ENCODE results near the gene ZNF790. TPM values are rescaled to one million over a fixed set of nuclear protein-coding genes. Genes with fewer than 3 reads are reported as not detected.

Gene ZNF790
- total RNA-seq, 1 experiment from 2014 or later, result 6.8 TPM

DNA sequence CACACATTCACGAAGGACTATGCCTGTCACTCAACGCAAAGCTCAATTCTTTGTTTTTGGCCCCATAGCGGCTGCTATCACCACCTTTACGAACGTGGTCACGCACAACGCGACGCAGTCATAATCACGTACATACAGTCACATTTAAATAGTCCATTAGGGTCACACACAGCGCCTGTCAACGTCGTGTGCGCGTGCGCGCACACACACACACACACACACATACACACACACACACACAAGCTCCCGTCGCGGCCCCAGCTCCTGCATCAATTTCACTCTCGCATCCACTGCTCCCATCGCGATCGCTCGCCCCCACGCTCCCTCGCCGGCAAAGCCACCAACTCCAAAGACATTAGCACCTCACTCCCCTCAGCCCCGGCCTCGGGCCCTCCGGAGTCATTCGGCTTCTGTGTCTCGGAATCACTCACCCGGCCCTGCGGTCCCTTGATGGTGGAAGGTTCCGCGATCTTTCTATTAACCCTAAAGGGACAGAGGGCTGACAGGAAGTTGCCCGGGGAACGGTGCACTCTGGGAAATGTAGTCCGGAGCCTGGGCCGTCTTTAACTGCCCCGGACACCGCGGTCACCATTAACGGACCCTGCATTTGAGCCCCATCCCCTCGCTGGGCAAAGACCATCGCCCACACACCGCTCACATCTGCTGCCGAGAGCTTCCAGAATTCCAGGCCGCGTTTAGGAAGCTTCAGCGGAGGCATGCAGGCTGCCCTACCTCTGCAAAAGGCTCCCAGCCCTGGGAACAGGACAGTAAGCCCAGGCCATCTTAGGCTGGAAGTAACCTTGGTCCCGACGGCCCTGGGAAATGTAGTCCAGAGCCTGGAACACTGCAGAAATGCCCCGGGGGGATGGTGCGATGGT is at the start of gene ZNF790 (continued):
- TF ChIP-seq, protein P1, sequence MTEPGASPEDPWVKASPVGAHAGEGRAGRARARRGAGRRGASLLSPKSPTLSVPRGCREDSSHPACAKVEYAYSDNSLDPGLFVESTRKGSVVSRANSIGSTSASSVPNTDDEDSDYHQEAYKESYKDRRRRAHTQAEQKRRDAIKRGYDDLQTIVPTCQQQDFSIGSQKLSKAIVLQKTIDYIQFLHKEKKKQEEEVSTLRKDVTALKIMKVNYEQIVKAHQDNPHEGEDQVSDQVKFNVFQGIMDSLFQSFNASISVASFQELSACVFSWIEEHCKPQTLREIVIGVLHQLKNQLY (CRISPR knock-in tag; IDR thresholded peaks at IDR 0.05), result no peak
- TF ChIP-seq, protein P2, sequence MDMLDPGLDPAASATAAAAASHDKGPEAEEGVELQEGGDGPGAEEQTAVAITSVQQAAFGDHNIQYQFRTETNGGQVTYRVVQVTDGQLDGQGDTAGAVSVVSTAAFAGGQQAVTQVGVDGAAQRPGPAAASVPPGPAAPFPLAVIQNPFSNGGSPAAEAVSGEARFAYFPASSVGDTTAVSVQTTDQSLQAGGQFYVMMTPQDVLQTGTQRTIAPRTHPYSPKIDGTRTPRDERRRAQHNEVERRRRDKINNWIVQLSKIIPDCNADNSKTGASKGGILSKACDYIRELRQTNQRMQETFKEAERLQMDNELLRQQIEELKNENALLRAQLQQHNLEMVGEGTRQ (CRISPR knock-in tag; IDR thresholded peaks at IDR 0.05), result 0 out of 2 replicates have a peak, but pooled peaks have one; percentile 7
- TF ChIP-seq, protein P3, sequence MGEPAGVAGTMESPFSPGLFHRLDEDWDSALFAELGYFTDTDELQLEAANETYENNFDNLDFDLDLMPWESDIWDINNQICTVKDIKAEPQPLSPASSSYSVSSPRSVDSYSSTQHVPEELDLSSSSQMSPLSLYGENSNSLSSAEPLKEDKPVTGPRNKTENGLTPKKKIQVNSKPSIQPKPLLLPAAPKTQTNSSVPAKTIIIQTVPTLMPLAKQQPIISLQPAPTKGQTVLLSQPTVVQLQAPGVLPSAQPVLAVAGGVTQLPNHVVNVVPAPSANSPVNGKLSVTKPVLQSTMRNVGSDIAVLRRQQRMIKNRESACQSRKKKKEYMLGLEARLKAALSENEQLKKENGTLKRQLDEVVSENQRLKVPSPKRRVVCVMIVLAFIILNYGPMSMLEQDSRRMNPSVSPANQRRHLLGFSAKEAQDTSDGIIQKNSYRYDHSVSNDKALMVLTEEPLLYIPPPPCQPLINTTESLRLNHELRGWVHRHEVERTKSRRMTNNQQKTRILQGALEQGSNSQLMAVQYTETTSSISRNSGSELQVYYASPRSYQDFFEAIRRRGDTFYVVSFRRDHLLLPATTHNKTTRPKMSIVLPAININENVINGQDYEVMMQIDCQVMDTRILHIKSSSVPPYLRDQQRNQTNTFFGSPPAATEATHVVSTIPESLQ (CRISPR knock-in tag; IDR thresholded peaks at IDR 0.05), result no peak
- TF ChIP-seq GRHL2 (CRISPR knock-in tag; IDR thresholded peaks at IDR 0.05; ENCODE audit: insufficient replicate concordance, severe bottlenecking) (no peak), ETV6 (CRISPR knock-in tag; IDR thresholded peaks at IDR 0.05) (peak; percentile 43; the same call in 1 of the 2 replicates), MXD4 (CRISPR knock-in tag; IDR thresholded peaks at IDR 0.05; ENCODE audit: borderline replicate concordance) (no peak), ZNF317 (CRISPR knock-in tag; IDR thresholded peaks at IDR 0.05; ENCODE audit: borderline replicate concordance, low read depth) (no peak), GABPB1 (CRISPR knock-in tag; IDR thresholded peaks at IDR 0.05) (peak; percentile 81), RELA (CRISPR knock-in tag; IDR thresholded peaks at IDR 0.05; ENCODE audit: borderline replicate concordance) (no peak), KAT7 (CRISPR knock-in tag; IDR thresholded peaks at IDR 0.05; ENCODE audit: borderline replicate concordance) (no peak), TP53 (CRISPR knock-in tag; IDR thresholded peaks at IDR 0.05) (0 out of 2 replicates have a peak, but pooled peaks have one; percentile 29), JAZF1 (CRISPR knock-in tag; IDR thresholded peaks at IDR 0.05) (no peak), TEAD4 (CRISPR knock-in tag; IDR thresholded peaks at IDR 0.05) (0 out of 2 replicates have a peak, but pooled peaks have one; percentile 25), ZNF219 (CRISPR knock-in tag; IDR thresholded peaks at IDR 0.05; ENCODE audit: borderline replicate concordance) (no peak)
- TF ChIP-seq, protein P4, sequence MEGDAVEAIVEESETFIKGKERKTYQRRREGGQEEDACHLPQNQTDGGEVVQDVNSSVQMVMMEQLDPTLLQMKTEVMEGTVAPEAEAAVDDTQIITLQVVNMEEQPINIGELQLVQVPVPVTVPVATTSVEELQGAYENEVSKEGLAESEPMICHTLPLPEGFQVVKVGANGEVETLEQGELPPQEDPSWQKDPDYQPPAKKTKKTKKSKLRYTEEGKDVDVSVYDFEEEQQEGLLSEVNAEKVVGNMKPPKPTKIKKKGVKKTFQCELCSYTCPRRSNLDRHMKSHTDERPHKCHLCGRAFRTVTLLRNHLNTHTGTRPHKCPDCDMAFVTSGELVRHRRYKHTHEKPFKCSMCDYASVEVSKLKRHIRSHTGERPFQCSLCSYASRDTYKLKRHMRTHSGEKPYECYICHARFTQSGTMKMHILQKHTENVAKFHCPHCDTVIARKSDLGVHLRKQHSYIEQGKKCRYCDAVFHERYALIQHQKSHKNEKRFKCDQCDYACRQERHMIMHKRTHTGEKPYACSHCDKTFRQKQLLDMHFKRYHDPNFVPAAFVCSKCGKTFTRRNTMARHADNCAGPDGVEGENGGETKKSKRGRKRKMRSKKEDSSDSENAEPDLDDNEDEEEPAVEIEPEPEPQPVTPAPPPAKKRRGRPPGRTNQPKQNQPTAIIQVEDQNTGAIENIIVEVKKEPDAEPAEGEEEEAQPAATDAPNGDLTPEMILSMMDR (IDR thresholded peaks at IDR 0.05), result no peak
- TF ChIP-seq, protein P5, sequence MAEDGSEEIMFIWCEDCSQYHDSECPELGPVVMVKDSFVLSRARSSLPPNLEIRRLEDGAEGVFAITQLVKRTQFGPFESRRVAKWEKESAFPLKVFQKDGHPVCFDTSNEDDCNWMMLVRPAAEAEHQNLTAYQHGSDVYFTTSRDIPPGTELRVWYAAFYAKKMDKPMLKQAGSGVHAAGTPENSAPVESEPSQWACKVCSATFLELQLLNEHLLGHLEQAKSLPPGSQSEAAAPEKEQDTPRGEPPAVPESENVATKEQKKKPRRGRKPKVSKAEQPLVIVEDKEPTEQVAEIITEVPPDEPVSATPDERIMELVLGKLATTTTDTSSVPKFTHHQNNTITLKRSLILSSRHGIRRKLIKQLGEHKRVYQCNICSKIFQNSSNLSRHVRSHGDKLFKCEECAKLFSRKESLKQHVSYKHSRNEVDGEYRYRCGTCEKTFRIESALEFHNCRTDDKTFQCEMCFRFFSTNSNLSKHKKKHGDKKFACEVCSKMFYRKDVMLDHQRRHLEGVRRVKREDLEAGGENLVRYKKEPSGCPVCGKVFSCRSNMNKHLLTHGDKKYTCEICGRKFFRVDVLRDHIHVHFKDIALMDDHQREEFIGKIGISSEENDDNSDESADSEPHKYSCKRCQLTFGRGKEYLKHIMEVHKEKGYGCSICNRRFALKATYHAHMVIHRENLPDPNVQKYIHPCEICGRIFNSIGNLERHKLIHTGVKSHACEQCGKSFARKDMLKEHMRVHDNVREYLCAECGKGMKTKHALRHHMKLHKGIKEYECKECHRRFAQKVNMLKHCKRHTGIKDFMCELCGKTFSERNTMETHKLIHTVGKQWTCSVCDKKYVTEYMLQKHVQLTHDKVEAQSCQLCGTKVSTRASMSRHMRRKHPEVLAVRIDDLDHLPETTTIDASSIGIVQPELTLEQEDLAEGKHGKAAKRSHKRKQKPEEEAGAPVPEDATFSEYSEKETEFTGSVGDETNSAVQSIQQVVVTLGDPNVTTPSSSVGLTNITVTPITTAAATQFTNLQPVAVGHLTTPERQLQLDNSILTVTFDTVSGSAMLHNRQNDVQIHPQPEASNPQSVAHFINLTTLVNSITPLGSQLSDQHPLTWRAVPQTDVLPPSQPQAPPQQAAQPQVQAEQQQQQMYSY (CRISPR knock-in tag; IDR thresholded peaks at IDR 0.05), result no peak
- TF ChIP-seq, protein P6, sequence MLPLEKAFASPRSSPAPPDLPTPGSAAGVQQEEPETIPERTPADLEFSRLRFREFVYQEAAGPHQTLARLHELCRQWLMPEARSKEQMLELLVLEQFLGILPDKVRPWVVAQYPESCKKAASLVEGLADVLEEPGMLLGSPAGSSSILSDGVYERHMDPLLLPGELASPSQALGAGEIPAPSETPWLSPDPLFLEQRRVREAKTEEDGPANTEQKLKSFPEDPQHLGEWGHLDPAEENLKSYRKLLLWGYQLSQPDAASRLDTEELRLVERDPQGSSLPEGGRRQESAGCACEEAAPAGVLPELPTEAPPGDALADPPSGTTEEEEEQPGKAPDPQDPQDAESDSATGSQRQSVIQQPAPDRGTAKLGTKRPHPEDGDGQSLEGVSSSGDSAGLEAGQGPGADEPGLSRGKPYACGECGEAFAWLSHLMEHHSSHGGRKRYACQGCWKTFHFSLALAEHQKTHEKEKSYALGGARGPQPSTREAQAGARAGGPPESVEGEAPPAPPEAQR (CRISPR knock-in tag; IDR thresholded peaks at IDR 0.05), result no peak
- TF ChIP-seq, protein P7, sequence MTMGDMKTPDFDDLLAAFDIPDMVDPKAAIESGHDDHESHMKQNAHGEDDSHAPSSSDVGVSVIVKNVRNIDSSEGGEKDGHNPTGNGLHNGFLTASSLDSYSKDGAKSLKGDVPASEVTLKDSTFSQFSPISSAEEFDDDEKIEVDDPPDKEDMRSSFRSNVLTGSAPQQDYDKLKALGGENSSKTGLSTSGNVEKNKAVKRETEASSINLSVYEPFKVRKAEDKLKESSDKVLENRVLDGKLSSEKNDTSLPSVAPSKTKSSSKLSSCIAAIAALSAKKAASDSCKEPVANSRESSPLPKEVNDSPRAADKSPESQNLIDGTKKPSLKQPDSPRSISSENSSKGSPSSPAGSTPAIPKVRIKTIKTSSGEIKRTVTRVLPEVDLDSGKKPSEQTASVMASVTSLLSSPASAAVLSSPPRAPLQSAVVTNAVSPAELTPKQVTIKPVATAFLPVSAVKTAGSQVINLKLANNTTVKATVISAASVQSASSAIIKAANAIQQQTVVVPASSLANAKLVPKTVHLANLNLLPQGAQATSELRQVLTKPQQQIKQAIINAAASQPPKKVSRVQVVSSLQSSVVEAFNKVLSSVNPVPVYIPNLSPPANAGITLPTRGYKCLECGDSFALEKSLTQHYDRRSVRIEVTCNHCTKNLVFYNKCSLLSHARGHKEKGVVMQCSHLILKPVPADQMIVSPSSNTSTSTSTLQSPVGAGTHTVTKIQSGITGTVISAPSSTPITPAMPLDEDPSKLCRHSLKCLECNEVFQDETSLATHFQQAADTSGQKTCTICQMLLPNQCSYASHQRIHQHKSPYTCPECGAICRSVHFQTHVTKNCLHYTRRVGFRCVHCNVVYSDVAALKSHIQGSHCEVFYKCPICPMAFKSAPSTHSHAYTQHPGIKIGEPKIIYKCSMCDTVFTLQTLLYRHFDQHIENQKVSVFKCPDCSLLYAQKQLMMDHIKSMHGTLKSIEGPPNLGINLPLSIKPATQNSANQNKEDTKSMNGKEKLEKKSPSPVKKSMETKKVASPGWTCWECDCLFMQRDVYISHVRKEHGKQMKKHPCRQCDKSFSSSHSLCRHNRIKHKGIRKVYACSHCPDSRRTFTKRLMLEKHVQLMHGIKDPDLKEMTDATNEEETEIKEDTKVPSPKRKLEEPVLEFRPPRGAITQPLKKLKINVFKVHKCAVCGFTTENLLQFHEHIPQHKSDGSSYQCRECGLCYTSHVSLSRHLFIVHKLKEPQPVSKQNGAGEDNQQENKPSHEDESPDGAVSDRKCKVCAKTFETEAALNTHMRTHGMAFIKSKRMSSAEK (CRISPR knock-in tag; IDR thresholded peaks at IDR 0.05; ENCODE audit: borderline replicate concordance), result no peak
- TF ChIP-seq, protein P8, sequence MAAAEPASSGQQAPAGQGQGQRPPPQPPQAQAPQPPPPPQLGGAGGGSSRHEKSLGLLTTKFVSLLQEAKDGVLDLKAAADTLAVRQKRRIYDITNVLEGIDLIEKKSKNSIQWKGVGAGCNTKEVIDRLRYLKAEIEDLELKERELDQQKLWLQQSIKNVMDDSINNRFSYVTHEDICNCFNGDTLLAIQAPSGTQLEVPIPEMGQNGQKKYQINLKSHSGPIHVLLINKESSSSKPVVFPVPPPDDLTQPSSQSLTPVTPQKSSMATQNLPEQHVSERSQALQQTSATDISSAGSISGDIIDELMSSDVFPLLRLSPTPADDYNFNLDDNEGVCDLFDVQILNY (CRISPR knock-in tag; IDR thresholded peaks at IDR 0.05), result no peak

Measured in WTC11 (cell line).